ENCODE results near the gene EMC8.

DNA sequence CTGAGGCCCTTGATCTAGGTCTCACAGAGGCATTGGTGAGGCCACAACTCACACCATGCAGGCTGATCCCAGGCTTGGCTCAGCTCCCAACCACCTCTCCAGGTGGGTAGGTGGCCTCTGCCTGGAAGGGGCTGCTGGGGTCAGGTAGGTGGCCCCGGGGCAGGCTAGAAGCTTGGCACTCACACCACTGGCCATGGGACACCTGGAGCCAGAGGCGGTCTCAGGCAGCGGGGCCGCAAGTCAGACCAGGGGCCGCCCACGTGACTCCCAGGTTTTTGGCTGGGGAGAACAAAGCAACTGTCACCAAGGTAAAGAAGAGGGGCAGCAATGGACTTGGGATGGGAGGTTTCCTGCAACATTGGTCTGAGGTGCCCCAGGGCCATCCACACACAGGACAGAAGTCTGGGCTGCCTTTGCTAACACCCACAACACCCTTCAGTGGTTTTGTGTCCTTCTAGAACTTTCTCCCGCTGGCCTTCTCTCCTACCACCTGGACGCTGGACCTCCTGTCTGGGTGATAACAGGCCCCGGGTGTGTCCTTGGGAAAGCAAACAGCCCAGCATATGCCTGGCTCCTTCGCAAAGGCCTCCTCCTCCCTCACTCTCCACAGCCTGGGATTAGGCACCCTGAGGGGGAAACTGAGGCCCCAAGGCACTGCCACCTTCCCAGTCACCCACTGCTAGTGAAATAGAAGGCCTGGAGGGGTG is 64.9 kb downstream of the EMC8 start:
- TF ChIP-seq POLR2A (IDR thresholded peaks at IDR 0.05; ENCODE audit: control extremely low read depth in 1 of 2, low read depth in 2 of 2, low read length in 2 of 2), result no peak
- TF ChIP-seq SP1 (IDR thresholded peaks at IDR 0.05; ENCODE audit: low read depth, low read length), result no peak
- TF ChIP-seq SRF (IDR thresholded peaks at IDR 0.05; ENCODE audit: low read depth, low read length), result no peak
- TF ChIP-seq PHF8 (conservative IDR thresholded peaks at IDR 0.05; ENCODE audit: low read depth, low read length), result no peak
- TF ChIP-seq JUN (IDR thresholded peaks at IDR 0.05; ENCODE audit: low read depth, low read length), result no peak
- no peak for TF ChIP-seq JUND (IDR thresholded peaks at IDR 0.05; ENCODE audit: low read length)
- TF ChIP-seq RAD21 (IDR thresholded peaks at IDR 0.05 in 1 of 2, conservative IDR thresholded peaks at IDR 0.05 in 1 of 2; ENCODE audit: low read depth in 2 of 2, low read length in 2 of 2), result no peak

Measured in H1 (cell line).